Measurements from ENCODE around the gene UFD1. TPM values are rescaled to one million over a fixed set of nuclear protein-coding genes. Genes with fewer than 3 reads are reported as not detected.

The UFD1 gene
- total RNA-seq, 1 donor from 2014 or later = 37.7 TPM

DNA sequence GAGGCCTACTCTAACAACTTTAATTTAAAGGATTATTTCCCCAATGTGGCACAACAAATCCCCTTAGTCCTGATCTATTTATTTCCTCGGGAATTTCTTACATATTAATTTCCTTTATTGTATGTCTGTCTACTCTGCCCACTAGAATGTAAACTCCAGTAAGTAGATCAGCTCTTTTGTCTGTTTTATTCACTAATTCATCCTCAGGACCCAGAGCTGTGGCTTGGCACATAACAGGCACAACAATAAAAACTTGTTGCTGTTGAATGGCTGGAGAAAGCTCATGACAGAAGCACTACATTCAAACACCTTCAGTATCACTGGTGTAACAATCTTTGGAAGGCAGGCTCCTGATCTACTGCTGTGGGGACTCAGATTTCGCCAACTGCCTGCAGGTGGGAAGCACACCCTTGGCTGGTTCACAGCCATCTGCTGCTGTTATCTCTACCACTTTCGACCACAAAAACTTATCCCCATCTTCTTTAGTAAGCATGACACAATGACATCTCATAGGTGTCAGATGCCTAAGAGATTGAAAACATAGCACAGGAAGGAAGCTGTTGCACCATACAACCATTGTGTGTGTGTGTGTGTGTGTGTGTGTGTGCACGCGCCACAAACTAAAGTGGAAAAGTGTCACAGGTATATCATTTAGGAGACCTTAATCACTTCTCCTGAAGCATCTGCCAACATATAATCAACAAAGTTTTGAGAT, 59.4 kb downstream of the UFD1 start:
- Histone ChIP-seq H3K4me2 (no peak overlapping the region), H3K4me1 (peaks cover 10% of the 10 kb centered on the region), H3F3A (ENCODE audit: low read depth) (no peaks in the 10 kb centered on the region), H3K79me2 (ENCODE audit: low read depth) (peaks cover 100% of the 10 kb centered on the region), H3K9me3 (ENCODE audit: low read depth) (no peaks in the 10 kb centered on the region), H4K20me1 (ENCODE audit: low read depth) (peaks cover 49% of the 10 kb centered on the region), H3K4me3 (no peak overlapping the region), H3K27me3 (no peaks in the 10 kb centered on the region), H3K36me3 (no peaks in the 10 kb centered on the region), H3K9ac (no peak overlapping the region), H3K27ac (no peak overlapping the region), H2AFZ (replicated peaks) (no peak overlapping the region)
- DNase-seq (ENCODE audit: low spot score) = no peak
- no peak overlapping the region for H3K4me3 Mint-ChIP-seq
- no peak overlapping the region for H3K27ac Mint-ChIP-seq
- no peaks in the 10 kb centered on the region for H3K27me3 Mint-ChIP-seq (ENCODE audit: insufficient read depth, low read depth)
- H3K4me1 Mint-ChIP-seq = peaks cover 10% of the 10 kb centered on the region
- peaks cover 4% of the 10 kb centered on the region for H3K9me3 Mint-ChIP-seq
- H3K36me3 Mint-ChIP-seq = peaks cover 19% of the 10 kb centered on the region
- TF ChIP-seq EZH2phosphoT487 (IDR thresholded peaks at IDR 0.05) (no peak), EZH2 (IDR thresholded peaks at IDR 0.05) (no peak)
- TF ChIP-seq, protein P1, sequence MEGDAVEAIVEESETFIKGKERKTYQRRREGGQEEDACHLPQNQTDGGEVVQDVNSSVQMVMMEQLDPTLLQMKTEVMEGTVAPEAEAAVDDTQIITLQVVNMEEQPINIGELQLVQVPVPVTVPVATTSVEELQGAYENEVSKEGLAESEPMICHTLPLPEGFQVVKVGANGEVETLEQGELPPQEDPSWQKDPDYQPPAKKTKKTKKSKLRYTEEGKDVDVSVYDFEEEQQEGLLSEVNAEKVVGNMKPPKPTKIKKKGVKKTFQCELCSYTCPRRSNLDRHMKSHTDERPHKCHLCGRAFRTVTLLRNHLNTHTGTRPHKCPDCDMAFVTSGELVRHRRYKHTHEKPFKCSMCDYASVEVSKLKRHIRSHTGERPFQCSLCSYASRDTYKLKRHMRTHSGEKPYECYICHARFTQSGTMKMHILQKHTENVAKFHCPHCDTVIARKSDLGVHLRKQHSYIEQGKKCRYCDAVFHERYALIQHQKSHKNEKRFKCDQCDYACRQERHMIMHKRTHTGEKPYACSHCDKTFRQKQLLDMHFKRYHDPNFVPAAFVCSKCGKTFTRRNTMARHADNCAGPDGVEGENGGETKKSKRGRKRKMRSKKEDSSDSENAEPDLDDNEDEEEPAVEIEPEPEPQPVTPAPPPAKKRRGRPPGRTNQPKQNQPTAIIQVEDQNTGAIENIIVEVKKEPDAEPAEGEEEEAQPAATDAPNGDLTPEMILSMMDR (IDR thresholded peaks at IDR 0.05) = no peak

- no peak overlapping the region for H3K9ac ChIP-seq
- H3K27me3 ChIP-seq = no peaks in the 10 kb centered on the region
- TF ChIP-seq, protein P1 (IDR thresholded peaks at IDR 0.05) = no peak
- TF ChIP-seq EZH2phosphoT487 (IDR thresholded peaks at IDR 0.05) (no peak), EZH2 (IDR thresholded peaks at IDR 0.05) (no peak)
Observed at GRCh38 chr22:19419086-19419463, 59.9 kb downstream of the UFD1 start.

GRCh38 chr22:19412923-19413322, 66.1 kb downstream of the UFD1 start:
- Histone ChIP-seq H3K36me3 (no peaks in the 10 kb centered on the region), H2AFZ (replicated peaks) (no peak overlapping the region), H3K27me3 (no peaks in the 10 kb centered on the region), H3K79me2 (ENCODE audit: low read depth) (peaks cover 75% of the 10 kb centered on the region), H3K9me3 (ENCODE audit: low read depth) (no peaks in the 10 kb centered on the region), H3F3A (ENCODE audit: low read depth) (no peaks in the 10 kb centered on the region), H4K20me1 (ENCODE audit: low read depth) (peaks cover 51% of the 10 kb centered on the region), H3K27ac (no peak overlapping the region), H3K4me3 (no peak overlapping the region), H3K4me1 (no peaks in the 10 kb centered on the region), H3K4me2 (no peak overlapping the region), H3K9ac (no peak overlapping the region)
- peaks cover 22% of the 10 kb centered on the region for H3K36me3 Mint-ChIP-seq
- no peak for DNase-seq (ENCODE audit: low spot score)
- H3K27me3 Mint-ChIP-seq (ENCODE audit: insufficient read depth, low read depth) = no peaks in the 10 kb centered on the region
- peaks cover 4% of the 10 kb centered on the region for H3K4me1 Mint-ChIP-seq
- no peak overlapping the region for H3K4me3 Mint-ChIP-seq
- TF ChIP-seq EZH2phosphoT487 (IDR thresholded peaks at IDR 0.05) (no peak), EZH2 (IDR thresholded peaks at IDR 0.05) (no peak)
- TF ChIP-seq, protein P1 (IDR thresholded peaks at IDR 0.05) = no peak
- no peak overlapping the region for H3K27ac Mint-ChIP-seq
- peaks cover 4% of the 10 kb centered on the region for H3K9me3 Mint-ChIP-seq

More at GRCh38 chr22:19419086-19419463, 59.9 kb downstream of the UFD1 start:
- no peak overlapping the region for H3K27ac Mint-ChIP-seq
- H3K36me3 Mint-ChIP-seq = peaks cover 19% of the 10 kb centered on the region
- Histone ChIP-seq H2AFZ (replicated peaks) (no peak overlapping the region), H3K4me1 (peaks cover 10% of the 10 kb centered on the region), H3K79me2 (ENCODE audit: low read depth) (peaks cover 100% of the 10 kb centered on the region), H4K20me1 (ENCODE audit: low read depth) (peaks cover 49% of the 10 kb centered on the region), H3F3A (ENCODE audit: low read depth) (no peaks in the 10 kb centered on the region), H3K27ac (no peak overlapping the region), H3K9me3 (ENCODE audit: low read depth) (no peaks in the 10 kb centered on the region), H3K36me3 (no peaks in the 10 kb centered on the region), H3K4me3 (no peak overlapping the region), H3K4me2 (no peak overlapping the region)
- no peak for DNase-seq (ENCODE audit: low spot score)
- peaks cover 10% of the 10 kb centered on the region for H3K4me1 Mint-ChIP-seq
- H3K9me3 Mint-ChIP-seq = peaks cover 4% of the 10 kb centered on the region
- no peak overlapping the region for H3K4me3 Mint-ChIP-seq
- no peaks in the 10 kb centered on the region for H3K27me3 Mint-ChIP-seq (ENCODE audit: insufficient read depth, low read depth)
